ENCODE data around the gene NGEF. TPM values are rescaled to one million over a fixed set of nuclear protein-coding genes. Genes with fewer than 3 reads are reported as not detected.

The NGEF gene
- total RNA-seq, 1 donor from 2014 or later: 1.2 TPM

DNA sequence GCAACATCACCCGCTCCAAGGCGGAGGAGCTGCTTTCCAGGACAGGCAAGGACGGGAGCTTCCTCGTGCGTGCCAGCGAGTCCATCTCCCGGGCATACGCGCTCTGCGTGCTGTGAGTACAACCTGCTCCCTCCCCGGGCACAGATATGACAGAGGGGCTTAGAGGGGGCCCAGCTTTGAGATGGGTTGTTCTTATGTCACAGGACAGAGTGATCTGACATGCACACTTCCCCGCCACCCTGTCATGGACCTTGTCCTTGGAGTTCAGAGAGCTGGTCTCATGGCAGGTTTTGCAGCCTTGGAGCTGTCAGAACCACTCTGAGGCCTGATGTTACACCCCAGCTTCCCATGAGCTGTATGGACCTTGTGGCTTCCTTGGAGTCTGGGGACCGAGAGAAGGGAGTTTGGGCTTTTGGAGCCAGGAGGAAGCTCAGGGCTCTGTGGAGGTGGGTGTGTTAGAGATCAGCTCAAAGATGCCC is 47.5 kb upstream of the NGEF start:
- no peak for DNase-seq (ENCODE audit: low spot score, unreplicated experiment)
- Mint-ChIP-seq H3K36me3 (ENCODE audit: insufficient read depth) (no peaks in the 10 kb centered on the region), H3K9me3 (ENCODE audit: low read depth) (no peaks in the 10 kb centered on the region), H3K27ac (no peak overlapping the region), H3K4me3 (ENCODE audit: low read depth) (no peak overlapping the region), H3K4me1 (ENCODE audit: low read depth) (peaks cover 7% of the 10 kb centered on the region), H3K27me3 (peaks cover 4% of the 10 kb centered on the region)
- TF ChIP-seq, protein P1, sequence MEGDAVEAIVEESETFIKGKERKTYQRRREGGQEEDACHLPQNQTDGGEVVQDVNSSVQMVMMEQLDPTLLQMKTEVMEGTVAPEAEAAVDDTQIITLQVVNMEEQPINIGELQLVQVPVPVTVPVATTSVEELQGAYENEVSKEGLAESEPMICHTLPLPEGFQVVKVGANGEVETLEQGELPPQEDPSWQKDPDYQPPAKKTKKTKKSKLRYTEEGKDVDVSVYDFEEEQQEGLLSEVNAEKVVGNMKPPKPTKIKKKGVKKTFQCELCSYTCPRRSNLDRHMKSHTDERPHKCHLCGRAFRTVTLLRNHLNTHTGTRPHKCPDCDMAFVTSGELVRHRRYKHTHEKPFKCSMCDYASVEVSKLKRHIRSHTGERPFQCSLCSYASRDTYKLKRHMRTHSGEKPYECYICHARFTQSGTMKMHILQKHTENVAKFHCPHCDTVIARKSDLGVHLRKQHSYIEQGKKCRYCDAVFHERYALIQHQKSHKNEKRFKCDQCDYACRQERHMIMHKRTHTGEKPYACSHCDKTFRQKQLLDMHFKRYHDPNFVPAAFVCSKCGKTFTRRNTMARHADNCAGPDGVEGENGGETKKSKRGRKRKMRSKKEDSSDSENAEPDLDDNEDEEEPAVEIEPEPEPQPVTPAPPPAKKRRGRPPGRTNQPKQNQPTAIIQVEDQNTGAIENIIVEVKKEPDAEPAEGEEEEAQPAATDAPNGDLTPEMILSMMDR (IDR thresholded peaks at IDR 0.05; ENCODE audit: unreplicated experiment): no peak

DNA sequence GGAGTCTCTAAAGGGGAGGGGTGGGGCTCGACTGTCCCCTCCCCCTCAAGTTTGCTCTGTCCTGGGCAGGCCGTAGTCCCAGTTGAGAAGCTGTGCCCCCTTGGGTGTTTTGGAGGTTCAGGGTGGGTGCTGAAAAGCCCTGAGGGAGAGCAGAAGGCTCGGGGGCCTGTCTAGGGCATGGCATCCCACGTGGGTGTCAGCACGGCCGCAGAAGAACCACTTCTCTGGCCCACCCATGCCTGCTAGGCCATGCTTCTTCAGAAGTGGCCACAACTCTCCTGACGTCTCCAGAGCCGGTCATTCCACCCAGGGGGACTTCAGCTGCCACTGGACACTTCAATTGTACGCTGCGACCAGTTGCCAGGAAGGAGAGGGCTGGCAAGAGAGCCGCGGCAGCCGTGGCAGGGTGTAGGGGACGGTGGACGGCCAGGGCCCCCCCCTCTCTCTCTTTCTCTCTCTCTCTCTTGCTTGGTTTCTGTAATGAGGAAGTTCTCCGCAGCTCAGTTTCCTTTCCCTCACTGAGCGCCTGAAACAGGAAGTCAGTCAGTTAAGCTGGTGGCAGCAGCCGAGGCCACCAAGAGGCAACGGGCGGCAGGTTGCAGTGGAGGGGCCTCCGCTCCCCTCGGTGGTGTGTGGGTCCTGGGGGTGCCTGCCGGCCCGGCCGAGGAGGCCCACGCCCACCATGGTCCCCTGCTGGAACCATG is 46.9 kb upstream of the NGEF start, which contains the start of gene INPP5D:
INPP5D (plus strand) TSS at position 546 of the 704 bp plus-strand sequence; CDS start at position 683, 137 bp downstream.
- Mint-ChIP-seq H3K36me3 (ENCODE audit: insufficient read depth) (no peaks in the 10 kb centered on the region), H3K27ac (no peak within 1 kb of the TSS), H3K4me1 (ENCODE audit: low read depth) (peaks cover 7% of the 10 kb centered on the region), H3K27me3 (peaks cover 9% of the 10 kb centered on the region), H3K9me3 (ENCODE audit: low read depth) (no peaks in the 10 kb centered on the region), H3K4me3 (ENCODE audit: low read depth) (no peak within 1 kb of the TSS)
- TF ChIP-seq, protein P1 (IDR thresholded peaks at IDR 0.05; ENCODE audit: unreplicated experiment): no peak
- no peak for DNase-seq (ENCODE audit: low spot score, unreplicated experiment)

DNA sequence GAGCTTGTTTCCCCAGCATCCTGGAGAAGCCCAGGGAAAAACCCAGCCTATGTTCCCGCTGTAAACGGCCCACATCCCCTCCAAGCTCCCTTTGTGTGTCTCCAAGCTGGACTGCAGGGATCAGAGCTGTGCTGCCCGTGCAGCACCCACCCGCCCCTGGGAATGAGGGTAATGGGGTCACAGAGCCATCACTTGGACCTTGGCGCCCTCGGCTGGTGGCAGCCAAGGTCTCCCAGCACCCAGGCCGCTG is 46.4 kb upstream of the NGEF start:
- Mint-ChIP-seq H3K4me1 (ENCODE audit: low read depth) (peaks cover 7% of the 10 kb centered on the region), H3K27ac (no peak overlapping the region), H3K9me3 (ENCODE audit: low read depth) (no peaks in the 10 kb centered on the region), H3K4me3 (ENCODE audit: low read depth) (no peak overlapping the region), H3K36me3 (ENCODE audit: insufficient read depth) (no peaks in the 10 kb centered on the region), H3K27me3 (peaks cover 14% of the 10 kb centered on the region)
- TF ChIP-seq, protein P1 (IDR thresholded peaks at IDR 0.05; ENCODE audit: unreplicated experiment): no peak
- no peak for DNase-seq (ENCODE audit: low spot score, unreplicated experiment)

DNA sequence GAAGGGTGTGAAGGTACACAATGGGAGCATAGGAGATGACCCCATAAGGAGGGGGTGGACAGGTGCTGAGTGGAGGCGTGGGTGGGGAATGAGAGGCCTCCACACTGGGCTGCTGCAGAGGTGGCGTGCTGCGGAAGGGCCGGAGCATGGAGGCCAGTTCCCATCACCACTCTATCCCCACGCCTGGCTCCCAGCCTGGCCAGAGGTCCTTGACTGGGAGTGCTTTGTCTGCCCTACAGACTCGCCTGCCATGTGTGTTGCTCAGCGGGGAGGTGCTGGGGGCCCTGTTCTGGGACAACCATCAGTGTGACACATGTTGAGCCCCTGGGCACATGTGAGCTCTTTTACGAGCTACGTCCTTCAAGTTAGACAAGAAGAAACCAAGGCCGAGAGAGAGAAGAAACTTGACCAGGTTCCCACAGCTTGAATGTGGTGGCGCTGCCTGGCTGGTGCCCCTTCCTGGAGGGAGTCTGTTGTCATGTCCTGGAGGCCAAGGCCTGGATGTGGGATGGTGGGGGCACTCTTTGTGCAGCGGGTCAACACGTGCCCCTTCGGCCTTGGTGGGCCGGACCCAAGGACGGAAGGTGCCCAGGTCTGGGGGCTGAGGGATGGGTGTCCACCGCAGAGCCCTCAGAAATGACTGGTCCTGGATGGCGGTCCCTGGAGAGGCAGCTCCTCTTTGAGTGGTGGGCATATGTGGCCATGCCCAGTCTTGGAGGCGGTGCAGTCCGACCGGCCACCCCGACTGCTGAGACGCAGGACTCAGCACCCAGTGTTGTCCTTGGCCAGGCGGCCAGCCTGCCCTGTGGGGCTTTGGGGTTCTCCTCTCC is 45.9 kb upstream of the NGEF start:
- no peaks in the 10 kb centered on the region for H3K36me3 Mint-ChIP-seq (ENCODE audit: insufficient read depth)
- no peaks in the 10 kb centered on the region for H3K9me3 Mint-ChIP-seq (ENCODE audit: low read depth)
- H3K4me3 Mint-ChIP-seq (ENCODE audit: low read depth): no peak overlapping the region
- no peak for DNase-seq (ENCODE audit: low spot score, unreplicated experiment)
- no peak overlapping the region for H3K27ac Mint-ChIP-seq
- TF ChIP-seq, protein P1 (IDR thresholded peaks at IDR 0.05; ENCODE audit: unreplicated experiment): no peak
- H3K27me3 Mint-ChIP-seq: peaks cover 20% of the 10 kb centered on the region
- peaks cover 7% of the 10 kb centered on the region for H3K4me1 Mint-ChIP-seq (ENCODE audit: low read depth)

DNA sequence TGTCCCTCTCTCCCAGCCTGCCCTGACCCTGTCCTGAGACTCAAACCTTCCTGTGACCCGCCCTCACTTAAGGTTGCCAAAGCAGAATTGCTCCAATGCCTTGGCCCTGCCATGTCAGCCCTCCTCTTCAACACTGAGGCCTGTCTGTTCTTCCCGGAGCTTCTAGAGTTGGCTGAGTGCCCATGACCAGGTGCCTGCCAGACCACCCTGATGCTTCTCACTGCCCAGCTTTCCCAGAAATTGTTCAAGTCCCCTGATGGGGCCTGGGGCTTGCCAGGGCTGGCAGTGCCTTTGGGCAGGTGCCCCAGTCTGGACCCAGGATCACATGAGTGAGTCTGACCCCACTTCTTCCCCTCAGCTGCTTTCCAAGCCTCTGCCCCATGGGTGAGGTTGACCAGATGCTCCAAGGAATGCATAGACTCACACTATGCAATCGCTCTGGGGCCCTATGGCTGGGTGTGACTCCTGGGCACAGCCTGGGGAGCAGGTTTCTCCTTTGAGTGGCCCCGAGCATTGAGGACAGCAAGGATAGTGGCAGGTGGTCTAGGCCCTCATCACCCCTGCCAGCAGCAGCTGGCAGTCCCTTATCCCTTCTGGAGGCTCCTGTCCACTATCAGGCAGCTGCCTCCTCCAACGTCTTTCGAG is 44.0 kb upstream of the NGEF start:
- H3K4me3 Mint-ChIP-seq (ENCODE audit: low read depth): no peak overlapping the region
- TF ChIP-seq, protein P1 (IDR thresholded peaks at IDR 0.05; ENCODE audit: unreplicated experiment): no peak
- H3K27me3 Mint-ChIP-seq: peaks cover 37% of the 10 kb centered on the region
- H3K36me3 Mint-ChIP-seq (ENCODE audit: insufficient read depth): no peaks in the 10 kb centered on the region
- peaks cover 4% of the 10 kb centered on the region for H3K4me1 Mint-ChIP-seq (ENCODE audit: low read depth)
- no peak for DNase-seq (ENCODE audit: low spot score, unreplicated experiment)
- H3K9me3 Mint-ChIP-seq (ENCODE audit: low read depth): no peaks in the 10 kb centered on the region
- no peak overlapping the region for H3K27ac Mint-ChIP-seq
